IPS-11a (cell line): Measurements from ENCODE around the gene DDA1.

ENCODE experiments used
- H3K4me3 ChIP-seq: one replicate; pipeline ENCODE4 v1.5.1; 2013; ENCODE audit warnings: low read depth, low read length, control low read depth

Gene DDA1

DNA sequence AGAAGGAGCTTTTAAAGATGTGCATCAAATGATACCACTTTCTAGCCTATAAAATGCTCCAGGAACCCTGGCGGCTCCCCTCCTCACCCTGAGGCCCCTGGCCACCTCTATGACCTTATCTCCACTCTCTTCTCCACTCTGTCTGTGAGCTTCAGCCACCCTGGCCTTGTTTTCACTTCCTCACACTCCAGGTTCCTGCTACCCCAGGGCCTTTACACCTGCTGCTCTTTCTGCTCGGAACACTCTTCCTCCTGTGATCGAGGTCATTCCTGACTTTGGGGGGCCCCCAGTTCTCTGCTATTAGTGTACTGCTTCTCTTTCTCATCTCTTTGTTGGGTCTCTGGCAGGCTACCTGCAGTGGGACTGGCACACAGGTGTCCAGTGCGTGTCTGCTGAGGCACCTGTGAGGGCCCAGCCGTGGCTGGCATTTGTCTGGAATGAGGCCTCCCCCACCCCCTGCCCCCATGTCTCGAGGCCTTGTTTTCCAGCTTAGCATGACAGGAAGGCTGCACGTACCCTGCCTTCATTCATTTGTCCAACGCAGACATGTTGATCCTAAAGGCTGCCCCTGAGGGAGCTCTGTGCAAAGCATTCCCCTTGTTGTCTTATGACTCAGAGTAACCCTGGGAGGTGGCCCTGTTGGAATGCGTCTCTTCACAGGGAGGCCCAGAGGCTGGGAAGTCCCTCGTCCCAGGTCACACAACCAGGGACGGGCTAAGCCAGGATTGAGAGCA is 2.3 kb downstream of the DDA1 start:
- H3K4me3 ChIP-seq: no peak overlapping the region

- H3K4me3 ChIP-seq: no peak overlapping the region
Observed at GRCh38 chr19:17312189-17313113, 3.1 kb downstream of the DDA1 start.

GRCh38 chr19:17314007-17314593 is 4.7 kb downstream of the DDA1 start:
- no peak overlapping the region for H3K4me3 ChIP-seq

DNA sequence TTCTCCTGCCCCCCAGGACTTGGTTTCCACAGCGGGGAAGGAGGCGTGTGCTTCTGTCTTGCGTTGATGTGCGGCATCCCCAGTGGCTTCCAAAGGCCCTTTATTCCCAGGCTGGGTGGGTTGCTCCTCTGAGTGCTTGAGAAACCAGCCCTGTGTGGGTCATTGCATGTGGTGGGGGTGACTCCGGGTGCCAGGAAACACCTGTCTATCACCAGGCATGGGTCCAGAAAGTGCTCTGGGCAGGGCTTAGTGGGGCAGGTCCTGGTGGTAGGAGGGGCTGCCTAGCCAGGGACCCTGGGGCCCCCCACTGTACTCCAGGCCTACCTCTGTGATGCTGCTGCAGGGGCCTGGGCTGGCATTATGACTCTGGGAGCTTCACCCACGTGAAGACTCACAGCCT is 9.6 kb downstream of the DDA1 start:
- no peak overlapping the region for H3K4me3 ChIP-seq

DNA sequence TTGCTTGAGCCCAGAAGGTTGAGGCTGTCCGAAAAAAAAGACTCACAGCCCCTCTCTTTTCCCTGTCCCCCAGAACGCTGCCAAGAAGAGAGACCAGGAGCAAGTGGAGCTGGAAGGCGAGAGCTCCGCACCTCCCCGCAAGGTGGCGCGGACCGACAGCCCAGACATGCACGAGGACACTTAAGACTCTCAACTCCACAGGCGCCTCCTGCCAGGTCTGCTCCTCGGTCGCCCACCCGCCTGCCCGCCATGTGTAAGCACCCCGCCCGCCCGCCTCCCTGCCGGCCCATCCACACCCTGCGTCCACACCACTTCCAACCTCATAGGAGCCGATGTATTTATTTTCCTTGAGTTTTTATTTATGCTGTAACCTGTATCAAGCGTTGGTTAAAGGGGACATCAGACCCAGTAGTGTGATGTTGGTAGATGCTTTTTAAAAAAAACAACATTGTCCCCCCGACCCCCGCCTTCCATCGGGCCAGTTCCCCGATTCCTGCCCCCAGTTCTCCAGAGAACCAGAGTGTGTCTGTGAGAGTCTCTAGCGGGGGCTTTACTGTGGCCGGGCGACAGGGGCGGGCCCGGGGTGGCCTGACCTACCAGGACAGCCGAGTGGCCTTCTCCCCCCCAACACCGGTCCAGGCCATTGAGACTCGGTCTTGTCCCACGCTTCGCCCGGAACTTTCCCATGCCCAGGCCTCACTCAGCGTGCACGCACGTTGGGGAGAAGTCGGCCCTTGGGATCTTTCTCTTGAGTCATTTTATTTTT is 10.3 kb downstream of the DDA1 start:
- no peak overlapping the region for H3K4me3 ChIP-seq

- no peak overlapping the region for H3K4me3 ChIP-seq
Observed at GRCh38 chr19:17320435-17320834, 11.1 kb downstream of the DDA1 start.

- H3K4me3 ChIP-seq: no peak overlapping the region
Observed at GRCh38 chr19:17321655-17322489, 12.5 kb downstream of the DDA1 start.

- H3K4me3 ChIP-seq: no peak overlapping the region
Observed at GRCh38 chr19:17322854-17323253, 13.5 kb downstream of the DDA1 start.

GRCh38 chr19:17323300-17323963 is 14.1 kb downstream of the DDA1 start:
- H3K4me3 ChIP-seq: no peak overlapping the region

- H3K4me3 ChIP-seq: no peak overlapping the region
Observed at GRCh38 chr19:17323964-17324332, 14.6 kb downstream of the DDA1 start.

- no peak overlapping the region for H3K4me3 ChIP-seq
Observed at GRCh38 chr19:17324357-17325114, 15.2 kb downstream of the DDA1 start.

DNA sequence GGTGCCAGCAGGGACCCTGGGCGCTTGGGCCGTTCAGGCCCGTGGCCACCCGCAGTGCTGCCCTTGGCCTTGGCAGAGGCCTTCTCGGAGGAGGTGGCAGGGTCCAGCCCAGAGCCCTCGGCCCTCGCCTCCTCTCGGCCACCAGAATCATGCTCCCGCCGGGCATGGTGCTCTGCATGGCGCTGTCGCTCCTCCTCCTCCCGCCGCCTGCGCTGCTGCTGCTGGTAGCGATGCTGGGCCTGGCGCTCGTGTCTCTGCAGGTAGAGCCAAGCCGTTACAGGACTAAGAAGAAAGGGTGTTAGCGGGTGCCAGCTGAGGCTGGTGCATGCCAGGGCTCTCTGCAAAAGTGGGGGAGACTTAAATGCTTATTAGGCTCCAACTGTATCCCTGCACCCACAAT is 15.8 kb downstream of the DDA1 start:
- no peak overlapping the region for H3K4me3 ChIP-seq

DNA sequence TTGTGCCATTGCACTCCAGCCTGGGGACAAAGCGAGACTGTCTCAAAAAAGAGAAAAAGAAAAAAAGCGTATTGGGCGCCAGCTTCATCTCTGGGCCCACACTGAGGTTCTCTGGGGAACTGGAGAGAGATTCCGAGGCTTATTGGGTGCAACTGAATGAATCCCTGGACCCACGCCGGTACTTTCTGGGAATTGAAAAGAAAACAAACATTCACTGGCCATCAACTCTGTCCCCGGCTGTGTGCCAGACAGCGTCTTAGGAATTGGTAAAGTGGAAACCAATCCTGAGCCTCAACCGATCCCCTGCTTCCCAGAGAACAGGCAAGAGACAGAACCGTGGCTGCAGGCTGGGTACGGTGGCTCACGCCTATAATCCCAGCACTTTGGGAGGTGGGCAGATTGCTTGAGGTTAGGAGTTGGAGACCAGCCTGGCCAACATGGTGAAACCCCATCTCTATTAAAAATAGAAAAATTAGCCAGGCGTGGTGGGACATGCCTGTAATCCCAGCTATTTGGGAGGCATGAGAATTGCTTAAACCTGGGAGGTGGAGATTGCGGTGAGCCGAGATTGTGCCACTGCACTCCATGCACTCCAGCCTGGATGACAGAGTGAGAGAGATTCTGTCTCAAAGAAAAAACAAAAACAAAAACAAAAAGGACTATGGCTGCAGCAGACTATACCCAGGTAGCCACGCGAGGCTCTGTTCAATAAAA is 16.7 kb downstream of the DDA1 start:
- no peak overlapping the region for H3K4me3 ChIP-seq

- no peak overlapping the region for H3K4me3 ChIP-seq
Observed at GRCh38 chr19:17326595-17326966, 17.2 kb downstream of the DDA1 start.

DNA sequence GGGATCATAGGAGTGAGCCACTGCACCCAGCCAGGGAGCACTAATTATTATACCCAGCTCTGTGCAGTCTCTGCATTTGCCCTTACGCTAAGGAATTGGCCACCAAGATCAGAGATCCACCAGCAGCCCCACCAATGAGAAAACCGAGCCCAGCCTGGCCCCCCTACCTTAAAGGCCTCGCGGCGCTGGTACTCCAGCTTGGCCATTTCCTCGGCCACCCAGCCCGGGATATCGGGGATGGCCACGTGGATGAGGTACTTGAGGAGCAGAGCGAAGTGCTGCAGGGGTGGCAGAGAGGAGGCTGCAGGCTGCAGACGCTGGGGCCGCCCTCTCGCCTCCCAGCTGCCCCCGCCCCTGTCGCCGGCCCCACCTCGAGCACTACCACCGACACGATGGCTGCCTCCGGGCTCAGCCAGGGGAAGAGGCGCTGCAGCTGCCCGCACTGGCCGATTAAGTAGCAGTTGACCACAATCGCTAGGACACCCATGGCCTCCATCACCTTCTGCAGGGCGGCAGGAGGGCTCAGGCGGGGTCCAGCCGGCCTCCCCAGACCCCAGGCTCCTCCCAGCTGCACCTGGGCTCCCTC is 17.8 kb downstream of the DDA1 start:
- H3K4me3 ChIP-seq: peak overlapping the region; percentile 51

GRCh38 chr19:17327654-17328516 is 18.5 kb downstream of the DDA1 start:
- peak overlapping the region; percentile 51 for H3K4me3 ChIP-seq
